Activated CD4-positive, alpha-beta T cell treated with anti-CD3 and anti-CD28 coated beads, Interleukin-2, Interleukin-4, amounts not matched to agents 100 ng/mL and 50 ng/mL, durations not matched to agents 16 hours and 8 hours (primary cell): ENCODE data around the gene ADARB2.
"Not testable (repeated sequence)": the region's sequence is repeated elsewhere in the genome, so short reads cannot be mapped to it uniquely, and the experiment has no call there.

Source experiments
- DNase-seq: peaks from one replicate; pipeline ENCODE4 v3.0.0-alpha.2; 2020; ENCODE audit warnings: low spot score

The ADARB2 gene

GRCh38 chr10:1427521-1428186, 309.7 kb downstream of the ADARB2 start:
- DNase-seq: not testable (repeated sequence)

GRCh38 chr10:1426786-1427185, 310.5 kb downstream of the ADARB2 start:
- no peak for DNase-seq

GRCh38 chr10:1425879-1426278, 311.4 kb downstream of the ADARB2 start:
- DNase-seq: peak; percentile 5

GRCh38 chr10:1424648-1425047, 312.7 kb downstream of the ADARB2 start:
- no peak for DNase-seq

GRCh38 chr10:1423676-1424253, 313.6 kb downstream of the ADARB2 start:
- no peak for DNase-seq

- no peak for DNase-seq
Observed at GRCh38 chr10:1422275-1422674, 315.1 kb downstream of the ADARB2 start.

- DNase-seq: peak; percentile 69
Observed at GRCh38 chr10:1420661-1421362, 316.5 kb downstream of the ADARB2 start.

GRCh38 chr10:1419796-1420610, 317.3 kb downstream of the ADARB2 start:
- DNase-seq: no peak

GRCh38 chr10:1418031-1418550, 319.2 kb downstream of the ADARB2 start:
- DNase-seq: no peak

GRCh38 chr10:1417574-1417973, 319.8 kb downstream of the ADARB2 start:
- DNase-seq: no peak

- DNase-seq: no peak
Observed at GRCh38 chr10:1416456-1417037, 320.8 kb downstream of the ADARB2 start.

- DNase-seq: no peak
Observed at GRCh38 chr10:1414893-1415292, 322.4 kb downstream of the ADARB2 start.

- DNase-seq: not testable (repeated sequence)
Observed at GRCh38 chr10:1414346-1414745, 323.0 kb downstream of the ADARB2 start.

- no peak for DNase-seq
Observed at GRCh38 chr10:1413823-1414222, 323.5 kb downstream of the ADARB2 start.

GRCh38 chr10:1413256-1413655, 324.1 kb downstream of the ADARB2 start:
- no peak for DNase-seq

GRCh38 chr10:1412531-1413189, 324.7 kb downstream of the ADARB2 start:
- no peak for DNase-seq

GRCh38 chr10:1411956-1412355, 325.4 kb downstream of the ADARB2 start:
- DNase-seq: no peak

GRCh38 chr10:1411451-1411850, 325.9 kb downstream of the ADARB2 start:
- no peak for DNase-seq

- no peak for DNase-seq
Observed at GRCh38 chr10:1410469-1411395, 326.6 kb downstream of the ADARB2 start.

- no peak for DNase-seq
Observed at GRCh38 chr10:1410032-1410431, 327.3 kb downstream of the ADARB2 start.
